Inferior parietal cortex (tissue), 1 donor: Measurements from ENCODE around the gene RAPH1.
"Not testable (repeated sequence)": the region's sequence is repeated elsewhere in the genome, so short reads cannot be mapped to it uniquely, and the experiment has no call there.

Experiments
- DNase-seq: peaks from one replicate; pipeline ENCODE4 v3.0.0-alpha.2; 2016; ENCODE audit errors: extremely low spot score

Gene RAPH1

GRCh38 chr2:203548887-203549286 lies 13.8 kb upstream of the RAPH1 start:
- no peak for DNase-seq

GRCh38 chr2:203547356-203547755 lies 12.3 kb upstream of the RAPH1 start:
- no peak for DNase-seq

- no peak for DNase-seq
Measured at GRCh38 chr2:203544402-203544801, 9.3 kb upstream of the RAPH1 start.

- no peak for DNase-seq
Measured at GRCh38 chr2:203543898-203544328, 8.8 kb upstream of the RAPH1 start.

- not testable (repeated sequence) for DNase-seq
Measured at GRCh38 chr2:203540598-203540997, 5.5 kb upstream of the RAPH1 start.

GRCh38 chr2:203538237-203538636 lies 3.1 kb upstream of the RAPH1 start:
- DNase-seq = not testable (repeated sequence)

- not testable (repeated sequence) for DNase-seq
Measured at GRCh38 chr2:203536586-203536951, 1.5 kb upstream of the RAPH1 start.

- peak; percentile 45 for DNase-seq
Measured at GRCh38 chr2:203535784-203536585, 884 bp upstream of the RAPH1 start.

GRCh38 chr2:203534621-203535077 lies 452 bp downstream of the RAPH1 start:
- DNase-seq = no peak

GRCh38 chr2:203533676-203534591 lies 1.2 kb downstream of the RAPH1 start:
- peak; percentile 44 for DNase-seq

- DNase-seq = peak; percentile 36
Measured at GRCh38 chr2:203532957-203533658, 2.0 kb downstream of the RAPH1 start.

GRCh38 chr2:203527719-203528118 lies 7.4 kb downstream of the RAPH1 start:
- DNase-seq = no peak

GRCh38 chr2:203513268-203513667 lies 21.8 kb downstream of the RAPH1 start:
- not testable (repeated sequence) for DNase-seq

GRCh38 chr2:203510941-203511305 lies 24.2 kb downstream of the RAPH1 start:
- no peak for DNase-seq

- no peak for DNase-seq
Measured at GRCh38 chr2:203510256-203510940, 24.7 kb downstream of the RAPH1 start.

GRCh38 chr2:203503460-203503859 lies 31.6 kb downstream of the RAPH1 start:
- DNase-seq = not testable (repeated sequence)

GRCh38 chr2:203501873-203502272 lies 33.2 kb downstream of the RAPH1 start:
- DNase-seq = no peak

- no peak for DNase-seq
Measured at GRCh38 chr2:203500951-203501350, 34.1 kb downstream of the RAPH1 start.

GRCh38 chr2:203500297-203500696 lies 34.8 kb downstream of the RAPH1 start:
- no peak for DNase-seq

GRCh38 chr2:203498161-203498560 lies 36.9 kb downstream of the RAPH1 start:
- DNase-seq = no peak

- no peak for DNase-seq
Measured at GRCh38 chr2:203492965-203493364, 42.1 kb downstream of the RAPH1 start.
